Stimulated activated CD4-positive, alpha-beta T cell treated with anti-CD3 and anti-CD28 coated beads, Interleukin-1b, Interleukin-23, amount 100 ng/mL, for 4 hours (primary cell): ENCODE measurements around the gene LRRTM4.

Source experiments
- DNase-seq, 2 donors: peaks; one replicate each; pipeline ENCODE4 v3.0.0-alpha.2; 2020; ENCODE audit warnings: low read depth in 2 of 2

The LRRTM4 gene

GRCh38 chr2:76997296-76997695, 524.9 kb downstream of the LRRTM4 start:
- DNase-seq, result no peak

- no peak for DNase-seq
Measured at GRCh38 chr2:76985387-76986136, 536.6 kb downstream of the LRRTM4 start.

DNA sequence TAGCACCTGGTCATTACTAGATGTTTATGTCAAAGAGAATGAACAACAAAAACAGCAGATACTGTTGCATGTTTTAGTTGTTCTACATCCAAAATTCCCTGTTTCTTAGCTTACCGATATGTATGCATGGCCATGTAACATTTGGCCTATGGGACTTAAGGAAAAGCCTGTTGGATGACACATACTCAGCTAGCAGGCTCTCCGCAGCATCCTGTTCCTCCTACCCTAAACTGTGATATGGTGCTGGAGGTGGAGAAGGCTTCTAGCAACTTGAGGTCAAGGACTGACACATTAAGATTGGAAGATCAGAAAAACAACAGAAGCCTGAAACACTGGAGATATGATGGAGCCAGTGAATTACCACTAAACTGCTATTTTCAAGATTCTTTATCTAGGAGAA, 537.8 kb downstream of the LRRTM4 start:
- DNase-seq, result no peak

- no peak for DNase-seq
Measured at GRCh38 chr2:76980067-76980787, 541.9 kb downstream of the LRRTM4 start.

GRCh38 chr2:76977846-76978727, 544.1 kb downstream of the LRRTM4 start:
- DNase-seq, result no peak

- DNase-seq, result no peak
Measured at GRCh38 chr2:76975752-76976151, 546.4 kb downstream of the LRRTM4 start.

GRCh38 chr2:76973610-76974009, 548.6 kb downstream of the LRRTM4 start:
- no peak for DNase-seq

GRCh38 chr2:76965772-76966171, 556.4 kb downstream of the LRRTM4 start:
- no peak for DNase-seq

DNA sequence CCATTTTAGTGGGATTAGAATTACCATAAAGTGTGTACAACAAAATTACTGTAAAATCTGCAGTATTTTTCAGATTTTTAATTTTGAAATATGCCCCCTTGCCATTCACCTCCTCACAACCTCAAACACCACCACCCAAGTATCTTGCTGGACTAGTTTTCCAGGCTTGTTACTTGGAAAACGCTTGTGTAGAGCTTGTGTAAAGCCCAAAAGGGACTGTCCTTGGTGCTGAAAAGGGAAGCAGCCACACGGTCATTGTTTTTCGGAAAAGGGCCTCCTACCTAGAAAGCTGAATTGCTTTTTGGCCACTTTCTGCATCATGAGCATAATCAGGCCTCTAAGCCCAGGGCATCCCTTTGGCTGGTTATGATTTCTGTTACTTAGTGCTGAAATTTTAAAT, 563.4 kb downstream of the LRRTM4 start:
- no peak for DNase-seq

DNA sequence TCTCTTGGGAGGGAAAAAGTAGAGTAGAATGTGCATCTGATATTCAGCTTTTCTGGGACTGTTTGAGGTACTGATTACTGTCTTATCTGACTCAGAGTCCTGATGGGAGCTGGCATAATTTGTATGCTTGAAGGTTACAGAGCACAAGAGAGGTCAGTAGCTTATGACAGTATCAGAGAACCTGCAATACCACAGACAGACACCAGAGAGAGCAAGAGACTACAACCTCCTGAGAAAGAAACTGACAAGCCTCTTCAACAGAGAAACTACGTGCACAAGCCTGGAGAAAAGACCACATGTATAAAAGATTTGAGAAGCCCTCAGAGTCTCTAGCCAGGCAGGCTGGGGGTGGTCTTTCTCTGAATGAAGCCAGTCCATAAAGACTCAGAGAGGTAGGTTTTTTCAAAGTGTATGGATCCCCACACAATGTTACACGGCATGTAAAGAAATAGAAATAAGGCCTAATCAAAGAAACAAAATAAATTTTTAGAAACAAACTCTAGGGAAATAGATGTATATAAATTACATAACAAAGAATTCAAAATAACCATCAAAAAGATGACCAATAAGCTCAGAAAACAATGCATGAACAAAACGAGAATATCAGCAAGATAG, 568.3 kb downstream of the LRRTM4 start:
- DNase-seq, result no peak

- no peak for DNase-seq
Measured at GRCh38 chr2:76946631-76947145, 575.5 kb downstream of the LRRTM4 start.

DNA sequence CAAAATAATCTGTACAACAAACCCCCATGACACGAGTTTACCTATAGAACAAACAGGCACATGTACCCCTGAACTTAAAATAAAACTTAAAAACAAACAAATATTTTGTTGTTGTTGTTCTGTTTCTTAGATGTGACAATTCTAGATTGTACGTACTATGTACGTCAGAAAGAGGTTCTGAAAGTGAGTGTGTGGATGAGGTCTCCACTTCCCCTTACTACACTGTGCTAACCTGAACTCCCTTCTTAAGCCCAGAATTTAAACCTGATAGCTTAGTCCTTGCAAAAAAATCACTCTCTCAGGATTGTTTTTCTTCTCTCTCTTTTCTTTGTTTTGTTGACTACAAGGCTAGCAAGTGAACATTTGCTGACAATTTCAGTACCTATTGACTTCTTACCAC, 581.6 kb downstream of the LRRTM4 start:
- DNase-seq, result no peak

- DNase-seq, result no peak
Measured at GRCh38 chr2:76938153-76938552, 584.0 kb downstream of the LRRTM4 start.

- DNase-seq, result no peak
Measured at GRCh38 chr2:76932550-76932949, 589.6 kb downstream of the LRRTM4 start.

DNA sequence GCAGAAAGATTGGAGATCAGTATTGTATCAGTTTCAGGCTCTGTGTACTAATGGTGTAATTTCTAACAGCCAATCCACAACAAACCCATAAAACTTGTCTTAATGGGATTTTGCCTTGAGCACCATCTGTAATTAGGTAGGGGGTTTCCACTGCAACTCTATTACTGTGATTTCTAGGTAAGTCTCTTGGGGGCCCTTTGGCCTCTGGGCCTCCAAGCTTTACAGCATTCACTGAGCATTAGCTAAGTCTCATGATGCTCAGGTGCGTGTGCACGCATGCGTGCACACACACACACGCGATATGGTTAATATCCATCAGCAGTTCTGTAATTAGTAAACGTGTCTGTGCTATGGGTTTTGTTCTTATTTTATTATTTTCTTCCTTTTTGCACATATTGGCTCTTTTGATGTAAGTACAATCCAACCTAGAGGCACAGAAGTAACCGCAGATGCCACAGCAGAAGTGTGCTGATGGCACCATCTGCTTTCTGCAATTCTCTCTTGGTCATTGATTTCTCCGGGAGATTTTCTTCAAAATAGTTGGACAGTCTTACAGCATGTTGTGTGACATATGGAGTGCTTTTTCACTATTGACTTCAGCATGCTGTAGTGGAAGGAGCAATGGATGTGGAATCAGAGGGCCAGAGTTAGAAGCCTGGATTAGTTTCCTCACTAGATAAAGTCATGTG, 592.0 kb downstream of the LRRTM4 start:
- no peak for DNase-seq

- no peak for DNase-seq
Measured at GRCh38 chr2:76928026-76928425, 594.1 kb downstream of the LRRTM4 start.

DNA sequence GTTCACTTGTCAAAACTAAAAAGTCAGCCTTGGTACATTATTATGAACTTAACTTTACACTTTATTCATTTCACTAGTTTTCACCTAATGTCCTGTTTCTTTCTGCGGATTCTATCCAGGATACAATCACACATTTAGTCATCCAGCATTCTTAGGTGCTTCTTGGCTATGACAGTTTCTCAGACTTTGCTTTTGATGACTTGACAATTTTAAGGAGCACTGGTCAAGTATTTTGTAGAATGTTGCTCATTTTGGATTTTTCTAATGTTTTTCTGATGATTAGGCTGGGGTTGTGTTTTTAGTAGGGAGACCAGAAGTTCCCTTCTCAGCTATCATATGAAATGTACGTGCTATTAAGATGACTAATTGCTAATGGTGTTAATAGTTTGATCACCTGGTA, 601.2 kb downstream of the LRRTM4 start:
- DNase-seq, result no peak

- DNase-seq, result no peak
Measured at GRCh38 chr2:76895469-76895868, 626.7 kb downstream of the LRRTM4 start.

DNA sequence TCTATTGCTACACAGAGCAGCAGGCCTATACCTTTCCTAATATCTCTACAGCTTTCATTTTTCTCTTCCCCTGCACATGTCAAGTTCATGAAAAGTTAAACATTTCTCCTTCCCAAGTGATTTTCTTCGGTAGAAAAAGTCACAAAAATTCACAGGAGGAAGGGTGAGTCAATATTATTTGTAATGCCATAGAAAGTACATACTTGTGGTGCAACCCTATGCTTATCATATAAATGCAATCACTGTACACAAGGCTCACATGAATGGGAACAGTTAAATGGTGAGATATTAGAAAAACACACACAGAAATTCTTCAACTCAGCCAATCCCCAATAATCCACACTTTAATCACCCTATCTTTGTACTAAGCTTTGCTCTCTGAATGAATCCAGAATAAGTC, 651.6 kb downstream of the LRRTM4 start:
- DNase-seq, result no peak

DNA sequence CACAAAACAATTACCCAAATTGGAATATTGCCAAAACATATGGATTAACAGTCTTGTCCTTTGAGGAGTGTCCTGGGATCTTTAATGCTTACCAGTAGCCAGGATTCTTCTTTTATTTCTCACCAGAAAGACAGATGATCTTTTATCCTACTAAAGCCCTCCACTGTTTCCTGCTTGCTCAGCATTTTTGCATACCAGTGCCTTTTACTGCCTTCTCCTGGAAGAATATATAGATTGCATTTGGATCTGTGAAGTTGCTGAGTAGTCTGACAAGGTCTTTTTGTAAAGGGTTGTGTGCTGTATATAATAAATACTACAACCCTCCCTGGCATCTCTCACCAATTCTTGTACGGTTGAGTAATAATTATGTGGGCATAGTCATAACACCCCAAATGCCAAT, 652.2 kb downstream of the LRRTM4 start:
- no peak for DNase-seq

- no peak for DNase-seq
Measured at GRCh38 chr2:76867854-76868253, 654.3 kb downstream of the LRRTM4 start.
